Keratinocyte (primary cell): Measurements from ENCODE around the gene SPAG16.

Experiments used
- CTCF ChIP-seq, 3 experiments: IDR thresholded peaks in 1 of 3; conservative IDR thresholded peaks in 1 of 3; optimal IDR thresholded peaks in 1 of 3; 2 replicates in 2 of 3; 3 replicates in 1 of 3; pipeline versions ENCODE3 to v1.5.1; 2011; ENCODE audit warnings: low read length in 3 of 3, mild to moderate bottlenecking in 3 of 3, moderate library complexity in 2 of 3, control low read depth in 1 of 3, inconsistent platforms in 1 of 3; ENCODE audit not compliant: insufficient read depth in 2 of 3; ENCODE audit errors: extremely low read depth in 1 of 3
- EZH2 ChIP-seq: IDR thresholded peaks from one replicate; pipeline ENCODE4 v1.6.1; 2012; ENCODE audit warnings: inconsistent platforms, mild to moderate bottlenecking, low read length, moderate library complexity

- TF ChIP-seq CTCF (optimal IDR thresholded peaks at IDR 0.05 in 1 of 3, IDR thresholded peaks at IDR 0.05 in 1 of 3, conservative IDR thresholded peaks at IDR 0.05 in 1 of 3; ENCODE audit: extremely low read depth in 1 of 3, insufficient read depth in 2 of 3, low read length in 3 of 3) = no peak
- no peak for TF ChIP-seq EZH2
These were observed 854.5 kb downstream of the SPAG16 start for GRCh38 chr2:214138779-214139178.
